Effector memory CD4-positive, alpha-beta T cell (primary cell): ENCODE results near the gene SLC35A3.

Experiments used
- DNase-seq, 3 donors: peaks; one replicate each; pipeline ENCODE4 v3.0.0-alpha.2; 2020
- H3K27ac ChIP-seq: 2 replicates; pipeline ENCODE4 v1.7.0; 2013; ENCODE audit warnings: mild to moderate bottlenecking, low read length, moderate library complexity; ENCODE audit not compliant: insufficient read depth, poor library complexity, severe bottlenecking
- H3K27me3 ChIP-seq: replicated peaks from 2 replicates; pipeline ENCODE4 v1.7.0; 2013; ENCODE audit warnings: mild to moderate bottlenecking, low read length; ENCODE audit not compliant: insufficient read depth, control insufficient read depth, poor library complexity, severe bottlenecking
- H3K36me3 ChIP-seq: 2 replicates; pipeline ENCODE4 v1.7.0; 2013; ENCODE audit warnings: mild to moderate bottlenecking, low read length, moderate library complexity; ENCODE audit not compliant: control insufficient read depth, insufficient read depth
- H3K4me1 ChIP-seq: 2 replicates; pipeline ENCODE4 v1.7.0; 2013; ENCODE audit warnings: low read length, mild to moderate bottlenecking; ENCODE audit not compliant: control insufficient read depth, insufficient read depth, poor library complexity, severe bottlenecking
- H3K4me3 ChIP-seq: 2 replicates; pipeline ENCODE4 v1.7.0; 2013; ENCODE audit warnings: low read length, low read depth, mild to moderate bottlenecking; ENCODE audit not compliant: insufficient read depth, poor library complexity, severe bottlenecking
- H3K9me3 ChIP-seq: 2 replicates; pipeline ENCODE4 v1.7.0; 2013; ENCODE audit warnings: mild to moderate bottlenecking, low read length, moderate library complexity; ENCODE audit not compliant: control insufficient read depth

Gene SLC35A3

GRCh38 chr1:99992760-99993467 lies 23.1 kb downstream of the SLC35A3 start:
- H3K36me3 ChIP-seq, result peaks cover 16% of the 10 kb centered on the region
- no peak overlapping the region for H3K27ac ChIP-seq
- H3K4me1 ChIP-seq, result no peaks in the 10 kb centered on the region
- H3K4me3 ChIP-seq, result no peak overlapping the region
- H3K9me3 ChIP-seq, result no peaks in the 10 kb centered on the region
- no peaks in the 10 kb centered on the region for H3K27me3 ChIP-seq
- DNase-seq, result no peak

DNA sequence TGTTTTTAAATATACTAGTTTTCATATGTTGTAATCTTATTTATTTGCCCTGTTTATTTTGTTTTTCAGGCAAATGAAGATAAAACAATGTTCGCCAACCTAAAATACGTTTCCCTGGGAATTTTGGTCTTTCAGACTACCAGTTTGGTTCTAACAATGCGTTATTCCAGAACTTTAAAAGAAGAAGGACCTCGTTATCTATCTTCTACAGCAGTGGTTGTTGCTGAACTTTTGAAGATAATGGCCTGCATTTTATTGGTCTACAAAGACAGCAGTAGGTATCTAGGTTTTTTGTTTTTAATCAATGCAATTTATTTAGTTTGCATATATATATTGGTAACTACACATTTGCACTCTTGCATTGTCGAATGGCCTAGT lies 23.7 kb downstream of the SLC35A3 start:
- Histone ChIP-seq H3K27me3 (no peaks in the 10 kb centered on the region), H3K9me3 (no peaks in the 10 kb centered on the region), H3K27ac (no peak overlapping the region), H3K36me3 (peaks cover 16% of the 10 kb centered on the region), H3K4me3 (no peak overlapping the region), H3K4me1 (no peaks in the 10 kb centered on the region)
- no peak for DNase-seq

DNA sequence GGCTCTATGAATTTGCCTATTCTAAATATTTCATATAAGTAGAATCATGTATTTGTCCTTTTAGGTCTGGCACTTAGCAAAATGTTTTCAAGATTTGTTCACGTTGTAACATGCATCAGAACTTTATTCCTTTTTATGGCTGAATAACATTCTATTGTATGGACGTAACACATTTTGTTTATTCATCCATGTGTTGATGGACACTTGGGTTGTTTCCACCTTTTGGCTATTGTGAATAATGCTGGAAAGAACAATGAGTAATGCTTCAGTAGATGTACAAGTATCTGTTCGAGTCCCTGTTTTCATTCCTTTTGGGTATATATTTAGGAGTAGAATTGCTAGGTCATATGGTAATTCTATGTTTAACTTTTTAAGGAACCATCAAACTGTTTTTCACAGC lies 24.7 kb downstream of the SLC35A3 start:
- no peak for DNase-seq
- Histone ChIP-seq H3K27me3 (no peaks in the 10 kb centered on the region), H3K9me3 (no peaks in the 10 kb centered on the region), H3K4me1 (no peaks in the 10 kb centered on the region), H3K27ac (no peak overlapping the region), H3K36me3 (peaks cover 16% of the 10 kb centered on the region), H3K4me3 (no peak overlapping the region)

- no peaks in the 10 kb centered on the region for H3K9me3 ChIP-seq
- no peaks in the 10 kb centered on the region for H3K27me3 ChIP-seq
- no peaks in the 10 kb centered on the region for H3K4me1 ChIP-seq
- H3K36me3 ChIP-seq, result peaks cover 6% of the 10 kb centered on the region
- no peak overlapping the region for H3K4me3 ChIP-seq
- H3K27ac ChIP-seq, result no peak overlapping the region
- DNase-seq, result no peak
Observed at GRCh38 chr1:99996951-99997350, 27.2 kb downstream of the SLC35A3 start.

GRCh38 chr1:100001462-100001861 lies 31.7 kb downstream of the SLC35A3 start:
- no peaks in the 10 kb centered on the region for H3K27me3 ChIP-seq
- H3K9me3 ChIP-seq, result no peaks in the 10 kb centered on the region
- H3K36me3 ChIP-seq, result no peaks in the 10 kb centered on the region
- no peaks in the 10 kb centered on the region for H3K4me1 ChIP-seq
- no peak overlapping the region for H3K27ac ChIP-seq
- no peak for DNase-seq
- H3K4me3 ChIP-seq, result no peak overlapping the region

DNA sequence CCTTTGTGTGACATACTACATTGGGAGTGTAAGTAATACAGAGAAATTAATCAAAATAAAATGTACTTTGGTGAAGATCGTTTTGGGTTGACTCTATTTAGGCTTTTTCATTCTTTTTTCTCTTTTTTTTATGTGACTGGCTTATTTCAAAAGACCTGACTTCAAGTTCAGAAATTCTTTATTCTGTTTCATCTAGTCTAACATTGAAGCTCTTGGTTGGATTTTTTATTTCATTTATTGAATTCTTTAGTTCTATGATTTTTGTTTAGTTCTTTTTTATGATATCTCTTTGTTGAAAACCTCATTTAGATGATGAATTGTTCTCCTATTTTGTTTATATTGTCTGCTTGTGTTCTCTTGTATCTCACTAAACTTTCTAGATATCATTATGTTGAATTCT lies 35.6 kb downstream of the SLC35A3 start:
- H3K9me3 ChIP-seq, result no peaks in the 10 kb centered on the region
- no peak for DNase-seq
- no peaks in the 10 kb centered on the region for H3K27me3 ChIP-seq
- no peak overlapping the region for H3K4me3 ChIP-seq
- no peaks in the 10 kb centered on the region for H3K4me1 ChIP-seq
- H3K36me3 ChIP-seq, result peaks cover 10% of the 10 kb centered on the region
- no peak overlapping the region for H3K27ac ChIP-seq

GRCh38 chr1:100006688-100007087 lies 36.9 kb downstream of the SLC35A3 start:
- H3K4me1 ChIP-seq, result no peaks in the 10 kb centered on the region
- H3K27me3 ChIP-seq, result no peaks in the 10 kb centered on the region
- peaks cover 10% of the 10 kb centered on the region for H3K36me3 ChIP-seq
- H3K4me3 ChIP-seq, result no peak overlapping the region
- H3K9me3 ChIP-seq, result no peaks in the 10 kb centered on the region
- DNase-seq, result no peak
- H3K27ac ChIP-seq, result no peak overlapping the region

- no peaks in the 10 kb centered on the region for H3K27me3 ChIP-seq
- DNase-seq, result no peak
- H3K9me3 ChIP-seq, result no peaks in the 10 kb centered on the region
- no peak overlapping the region for H3K27ac ChIP-seq
- H3K4me1 ChIP-seq, result no peaks in the 10 kb centered on the region
- H3K4me3 ChIP-seq, result no peak overlapping the region
- H3K36me3 ChIP-seq, result peaks cover 10% of the 10 kb centered on the region
Observed at GRCh38 chr1:100009458-100009857, 39.7 kb downstream of the SLC35A3 start.

DNA sequence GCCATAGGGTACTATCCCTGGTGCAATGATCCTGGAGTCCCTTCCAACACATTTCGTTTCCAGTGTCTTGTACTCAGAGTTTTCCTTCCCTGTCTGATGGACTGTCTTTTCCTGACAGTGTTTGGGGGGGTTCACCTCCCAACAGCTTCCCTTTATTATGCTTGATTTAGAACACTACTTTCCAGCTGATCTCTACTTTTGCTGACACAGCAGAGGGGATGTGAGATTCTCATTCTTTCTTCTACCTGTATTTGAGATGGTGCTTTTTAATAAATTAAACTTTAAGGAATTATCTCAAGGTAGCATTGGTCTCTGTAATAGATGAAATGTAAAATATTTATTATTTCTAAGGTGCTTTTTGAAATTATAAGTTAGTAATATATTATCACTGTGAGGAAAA lies 41.0 kb downstream of the SLC35A3 start:
- Histone ChIP-seq H3K4me1 (no peaks in the 10 kb centered on the region), H3K9me3 (no peaks in the 10 kb centered on the region), H3K27ac (no peak overlapping the region), H3K4me3 (no peak overlapping the region), H3K36me3 (peaks cover 10% of the 10 kb centered on the region), H3K27me3 (no peaks in the 10 kb centered on the region)
- DNase-seq, result no peak

- Histone ChIP-seq H3K4me1 (no peaks in the 10 kb centered on the region), H3K27ac (no peak overlapping the region)
Observed at GRCh38 chr1:100019220-100019619, 49.4 kb downstream of the SLC35A3 start.

More at GRCh38 chr1:100019220-100019619, 49.4 kb downstream of the SLC35A3 start:
- no peaks in the 10 kb centered on the region for H3K9me3 ChIP-seq
- H3K27me3 ChIP-seq, result no peaks in the 10 kb centered on the region
- DNase-seq, result no peak
- peaks cover 3% of the 10 kb centered on the region for H3K36me3 ChIP-seq
- H3K4me3 ChIP-seq, result no peak overlapping the region
